Neutrophil (primary cell): ENCODE measurements around the gene GLYAT.
"Not testable (repeated sequence)": the region's sequence is repeated elsewhere in the genome, so short reads cannot be mapped to it uniquely, and the experiment has no call there.

Experiments
- H3K27ac ChIP-seq: fragments of 200-600 bp; sonication (generic); 2 replicates; pipeline ENCODE4 v1.5.1; 2016; ENCODE audit warnings: mild to moderate bottlenecking, moderate library complexity
- H3K27me3 ChIP-seq: fragments of 200-600 bp; sonication (generic); 2 replicates; pipeline ENCODE4 v1.6.0; 2016; ENCODE audit warnings: mild to moderate bottlenecking
- H3K36me3 ChIP-seq: fragments of 200-600 bp; sonication (generic); 2 replicates; pipeline ENCODE4 v1.5.1; 2017
- H3K4me1 ChIP-seq, 2 experiments: fragments of 200-600 bp in 1 of 2; sonication (generic) in 1 of 2; 1 replicate in 1 of 2; 2 replicates in 1 of 2; pipeline versions ENCODE4 v1.5.1 to v1.6.1; 2013 to 2016; ENCODE audit warnings: low read depth in 1 of 2, low read length in 1 of 2, mild to moderate bottlenecking in 1 of 2, moderate library complexity in 1 of 2; ENCODE audit not compliant: control insufficient read depth in 1 of 2, insufficient read depth in 1 of 2
- H3K4me3 ChIP-seq, 2 experiments: fragments of 200-600 bp in 1 of 2; sonication (generic) in 1 of 2; 1 replicate in 1 of 2; 2 replicates in 1 of 2; pipeline ENCODE4 v1.5.1; 2013 to 2016; ENCODE audit warnings: low read depth in 1 of 2, low read length in 1 of 2, mild to moderate bottlenecking in 1 of 2, moderate library complexity in 1 of 2
- H3K9me3 ChIP-seq: fragments of 200-600 bp; sonication (generic); 2 replicates; pipeline ENCODE4 v1.5.1; 2016
- CTCF ChIP-seq: fragments of 200-600 bp; sonication (generic); IDR thresholded peaks from 2 replicates; pipeline ENCODE4 v1.5.1; 2016; ENCODE audit warnings: antibody characterized with exemption

The GLYAT gene

GRCh38 chr11:58711832-58712231, 19.9 kb downstream of the GLYAT start:
- no peaks in the 10 kb centered on the region for H3K4me1 ChIP-seq
- H3K4me3 ChIP-seq, result no peak overlapping the region
- H3K36me3 ChIP-seq, result no peaks in the 10 kb centered on the region
- no peak for TF ChIP-seq CTCF
- no peak overlapping the region for H3K27ac ChIP-seq
- H3K27me3 ChIP-seq, result no peaks in the 10 kb centered on the region
- H3K9me3 ChIP-seq, result no peaks in the 10 kb centered on the region

- no peaks in the 10 kb centered on the region for H3K4me1 ChIP-seq
- no peak overlapping the region for H3K27ac ChIP-seq
- no peak overlapping the region for H3K4me3 ChIP-seq
- H3K27me3 ChIP-seq, result no peaks in the 10 kb centered on the region
- no peaks in the 10 kb centered on the region for H3K9me3 ChIP-seq
- H3K36me3 ChIP-seq, result no peaks in the 10 kb centered on the region
- no peak for TF ChIP-seq CTCF
Measured at GRCh38 chr11:58707767-58708166, 24.0 kb downstream of the GLYAT start.

GRCh38 chr11:58696825-58697224, 34.9 kb downstream of the GLYAT start:
- H3K27me3 ChIP-seq, H3K36me3 ChIP-seq, H3K4me1 ChIP-seq, H3K4me3 ChIP-seq, H3K9me3 ChIP-seq, H3K27ac ChIP-seq: not testable (repeated sequence)

- no peaks in the 10 kb centered on the region for H3K36me3 ChIP-seq
- no peak overlapping the region for H3K4me3 ChIP-seq
- no peak overlapping the region for H3K27ac ChIP-seq
- TF ChIP-seq CTCF, result no peak
- H3K4me1 ChIP-seq, result peaks cover 0 to 3% of the 10 kb centered on the region in 2 experiments
- no peaks in the 10 kb centered on the region for H3K9me3 ChIP-seq
- H3K27me3 ChIP-seq, result no peaks in the 10 kb centered on the region
Measured at GRCh38 chr11:58693026-58693425, 38.7 kb downstream of the GLYAT start.

GRCh38 chr11:58691675-58692074, 40.1 kb downstream of the GLYAT start:
- Histone ChIP-seq H3K4me1 (peaks cover 0 to 3% of the 10 kb centered on the region in 2 experiments), H3K4me3 (no peak overlapping the region), H3K36me3 (no peaks in the 10 kb centered on the region), H3K9me3 (no peaks in the 10 kb centered on the region), H3K27ac (no peak overlapping the region), H3K27me3 (no peaks in the 10 kb centered on the region)
- no peak for TF ChIP-seq CTCF

- H3K4me3 ChIP-seq, result no peak overlapping the region
- H3K27ac ChIP-seq, result no peak overlapping the region
- H3K27me3 ChIP-seq, result no peaks in the 10 kb centered on the region
- H3K9me3 ChIP-seq, result no peaks in the 10 kb centered on the region
- no peak for TF ChIP-seq CTCF
- H3K4me1 ChIP-seq, result peaks cover 0 to 3% of the 10 kb centered on the region in 2 experiments
- no peaks in the 10 kb centered on the region for H3K36me3 ChIP-seq
Measured at GRCh38 chr11:58688789-58689503, 42.8 kb downstream of the GLYAT start.
